ENCODE data around the gene RABGGTA. TPM values are rescaled to one million over a fixed set of nuclear protein-coding genes. Genes with fewer than 3 reads are reported as not detected.
A peak's percentile ranks its signal among the peaks of the same experiment; 100 is the strongest.
"Not testable (repeated sequence)": the region's sequence is repeated elsewhere in the genome, so short reads cannot be mapped to it uniquely, and the experiment has no call there.

The RABGGTA gene
- polyA plus RNA-seq, 3 donors: 20.0 to 25.3 (median 23.5) TPM

- DNase-seq (ENCODE audit: extremely low read depth in 1 of 11, low read depth in 9 of 11, low spot score in 4 of 11): no peak
Observed at GRCh38 chr14:24252289-24253124, 18.9 kb downstream of the RABGGTA start.

GRCh38 chr14:24251880-24252288, 19.5 kb downstream of the RABGGTA start:
- DNase-seq (ENCODE audit: extremely low read depth in 1 of 11, low read depth in 9 of 11, low spot score in 4 of 11): no peak

GRCh38 chr14:24250354-24250753, 21.0 kb downstream of the RABGGTA start:
- DNase-seq (ENCODE audit: extremely low read depth in 1 of 11, low read depth in 9 of 11, low spot score in 4 of 11): no peak

GRCh38 chr14:24249230-24250021, 22.0 kb downstream of the RABGGTA start:
- no peak for DNase-seq (ENCODE audit: extremely low read depth in 1 of 11, low read depth in 9 of 11, low spot score in 4 of 11)

GRCh38 chr14:24247422-24247821, 24.0 kb downstream of the RABGGTA start:
- DNase-seq (ENCODE audit: extremely low read depth in 1 of 11, low read depth in 9 of 11, low spot score in 4 of 11): no peak

GRCh38 chr14:24246765-24247212, 24.6 kb downstream of the RABGGTA start:
- DNase-seq (ENCODE audit: extremely low read depth in 1 of 11, low read depth in 9 of 11, low spot score in 4 of 11): no peak

GRCh38 chr14:24245350-24245749, 26.0 kb downstream of the RABGGTA start:
- DNase-seq (ENCODE audit: extremely low read depth in 1 of 11, low read depth in 9 of 11, low spot score in 4 of 11): not testable (repeated sequence)

- no peak for DNase-seq (ENCODE audit: extremely low read depth in 1 of 11, low read depth in 9 of 11, low spot score in 4 of 11)
Observed at GRCh38 chr14:24243336-24243836, 28.0 kb downstream of the RABGGTA start.

GRCh38 chr14:24241829-24242443, 29.5 kb downstream of the RABGGTA start:
- DNase-seq (ENCODE audit: extremely low read depth in 1 of 11, low read depth in 9 of 11, low spot score in 4 of 11): peak in 10 of 11 donors; percentile 82 to 92 (median 86)

- no peak for DNase-seq (ENCODE audit: extremely low read depth in 1 of 11, low read depth in 9 of 11, low spot score in 4 of 11)
Observed at GRCh38 chr14:24240110-24240918, 31.1 kb downstream of the RABGGTA start.

GRCh38 chr14:24238527-24239037, 32.8 kb downstream of the RABGGTA start:
- DNase-seq (ENCODE audit: extremely low read depth in 1 of 11, low read depth in 9 of 11, low spot score in 4 of 11): no peak

- DNase-seq (ENCODE audit: extremely low read depth in 1 of 11, low read depth in 9 of 11, low spot score in 4 of 11): no peak
Observed at GRCh38 chr14:24238123-24238522, 33.3 kb downstream of the RABGGTA start.

GRCh38 chr14:24237463-24237955, 33.9 kb downstream of the RABGGTA start:
- DNase-seq (ENCODE audit: extremely low read depth in 1 of 11, low read depth in 9 of 11, low spot score in 4 of 11): no peak

GRCh38 chr14:24236689-24237462, 34.5 kb downstream of the RABGGTA start:
- no peak for DNase-seq (ENCODE audit: extremely low read depth in 1 of 11, low read depth in 9 of 11, low spot score in 4 of 11)

- no peak for DNase-seq (ENCODE audit: extremely low read depth in 1 of 11, low read depth in 9 of 11, low spot score in 4 of 11)
Observed at GRCh38 chr14:24235804-24236688, 35.4 kb downstream of the RABGGTA start.

- no peak for DNase-seq (ENCODE audit: extremely low read depth in 1 of 11, low read depth in 9 of 11, low spot score in 4 of 11)
Observed at GRCh38 chr14:24234095-24235005, 37.0 kb downstream of the RABGGTA start.

Data from renal cortex interstitium (tissue), 11 donors.